ENCODE measurements around the gene CEP97.
"Not testable (repeated sequence)": the region's sequence is repeated elsewhere in the genome, so short reads cannot be mapped to it uniquely, and the experiment has no call there.

Gene CEP97

DNA sequence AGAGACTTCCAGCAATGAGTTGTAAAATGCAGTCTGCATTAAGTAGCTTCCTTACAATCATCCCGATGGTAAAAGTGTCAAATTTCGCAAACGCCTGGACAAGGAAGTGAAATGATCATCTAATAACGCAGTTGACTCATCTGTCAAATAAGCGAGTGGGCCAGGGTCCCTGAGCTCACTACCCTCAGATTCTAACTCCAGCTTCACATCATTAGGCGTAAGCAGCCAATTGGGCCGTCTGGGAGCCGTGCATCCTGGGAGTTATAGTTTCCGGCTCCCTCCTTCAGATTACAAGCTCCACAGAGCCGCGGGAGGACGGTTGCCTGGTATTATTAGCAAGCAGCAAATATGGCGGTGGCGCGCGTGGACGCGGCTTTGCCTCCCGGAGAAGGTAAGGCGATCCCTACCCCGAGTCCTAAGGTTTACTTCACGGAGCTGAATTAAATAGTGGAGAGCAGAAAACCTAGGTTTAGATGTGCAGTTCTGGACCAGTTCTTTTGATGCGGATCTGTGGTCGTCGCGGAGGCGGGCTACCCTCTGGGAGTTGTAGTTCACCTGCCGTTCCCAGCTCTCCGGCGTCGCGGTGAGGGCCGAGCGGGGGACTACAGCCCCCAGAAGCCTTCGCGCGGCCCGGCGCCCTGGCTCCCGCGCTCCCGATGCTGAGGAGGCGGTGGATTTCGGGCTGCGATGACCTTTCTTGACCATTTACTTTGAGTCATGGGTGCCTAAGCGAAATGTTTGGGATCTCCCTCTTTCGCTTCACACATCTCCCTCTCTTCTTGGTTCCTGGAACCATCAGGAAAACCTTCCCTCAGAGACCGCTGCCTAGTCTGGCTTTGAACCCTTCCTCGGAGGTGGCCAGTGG is at the start of gene CEP97:
Gene CEP97, plus strand, starts transcription at position 286 of the 865 bp plus-strand sequence. Its CDS starts 63 bp downstream, at position 349.
- peak; percentile 92 to 93 for DNase-seq

DNA sequence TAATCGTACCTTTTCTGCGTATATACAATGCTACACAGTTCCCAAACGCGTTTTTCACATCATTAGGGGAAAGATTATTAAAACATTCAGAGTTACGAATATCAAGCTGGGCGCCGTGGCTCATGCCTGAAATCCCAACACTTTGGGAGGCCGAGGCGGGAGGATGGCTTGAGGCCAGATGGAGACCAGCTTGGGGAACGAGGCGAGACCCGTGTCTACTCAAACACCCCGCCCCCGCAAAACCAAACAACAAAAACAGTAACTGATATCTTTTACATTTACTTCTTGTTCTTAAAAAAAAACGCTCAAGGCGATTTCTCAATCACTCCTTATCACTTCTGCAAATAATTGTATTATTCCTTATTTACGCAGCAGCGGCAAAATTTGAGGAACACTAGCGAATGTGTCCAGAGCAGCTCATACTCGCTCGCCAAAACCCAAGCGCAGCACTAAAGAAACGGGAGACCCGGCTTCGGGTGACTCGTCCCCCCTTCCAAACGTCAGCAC is 48.7 kb upstream of the CEP97 start:
- no peak for DNase-seq

GRCh38 chr3:101676216-101676764 is 48.1 kb upstream of the CEP97 start:
- DNase-seq = peak; percentile 93 to 95

GRCh38 chr3:101676765-101677435 is 47.5 kb upstream of the CEP97 start, which contains the start of gene ZBTB11:
Gene ZBTB11 (minus strand): TSS chr3:101677132. CDS start chr3:101676914, 218 bp downstream.
- peak; percentile 100 for DNase-seq

DNA sequence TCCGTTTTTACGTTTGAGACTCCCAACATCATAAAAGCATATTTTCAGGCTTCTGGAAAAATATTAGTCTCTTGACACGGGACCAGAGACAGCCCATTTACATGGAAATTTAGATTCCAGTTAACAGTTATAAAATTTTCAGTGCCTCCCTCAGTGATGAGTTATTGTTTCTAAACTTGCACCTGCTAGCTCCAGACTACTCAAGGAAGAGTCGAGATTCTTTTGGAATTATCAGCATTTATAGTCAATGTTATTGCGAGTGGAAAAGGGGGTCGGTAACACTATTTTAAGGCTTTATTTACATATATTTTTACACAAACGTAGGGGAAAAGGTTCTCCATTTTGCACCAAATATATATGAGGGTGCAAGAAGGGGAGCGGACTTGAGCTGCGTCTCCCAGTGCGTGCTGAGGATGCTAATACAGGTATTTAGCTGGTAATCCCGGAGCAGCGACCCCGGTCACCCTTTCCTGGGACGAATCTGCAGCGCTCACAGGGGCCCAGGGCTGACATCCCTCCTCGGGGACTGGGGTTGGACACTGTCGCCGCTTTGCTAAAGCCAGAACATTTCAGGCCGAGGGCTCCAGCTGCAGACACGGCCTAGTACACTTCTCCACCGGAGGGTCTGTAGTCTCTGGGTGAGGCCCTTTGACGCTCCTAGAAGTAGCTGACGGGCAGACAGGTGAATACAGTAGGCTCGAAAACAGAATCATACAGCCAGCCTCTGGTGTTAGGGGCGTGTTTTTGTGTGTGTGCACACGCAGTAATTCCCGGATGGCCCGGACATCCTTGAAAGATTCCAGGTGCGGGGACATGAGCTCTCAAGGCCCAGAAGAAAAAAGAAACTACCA is 46.8 kb upstream of the CEP97 start:
- DNase-seq = no peak

DNA sequence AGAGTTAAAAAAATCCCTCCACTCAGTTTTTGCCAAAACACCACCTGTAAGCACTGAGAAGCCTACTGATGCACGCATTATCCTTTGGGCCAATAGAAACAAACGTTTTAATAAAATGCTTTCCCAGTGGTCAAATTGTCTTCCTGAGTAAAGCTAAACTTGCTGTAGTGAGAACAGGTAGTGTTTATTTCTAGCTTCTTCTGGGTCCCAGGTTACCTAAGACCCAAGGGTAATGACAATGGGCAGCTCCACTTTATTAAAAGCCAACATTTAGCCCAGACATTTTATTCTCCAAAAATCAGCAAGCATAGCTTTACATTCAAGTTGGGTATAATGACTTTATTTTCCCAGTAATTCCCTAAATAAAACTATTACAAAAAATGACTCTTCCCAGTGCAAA is 45.6 kb upstream of the CEP97 start:
- not testable (repeated sequence) for DNase-seq

DNA sequence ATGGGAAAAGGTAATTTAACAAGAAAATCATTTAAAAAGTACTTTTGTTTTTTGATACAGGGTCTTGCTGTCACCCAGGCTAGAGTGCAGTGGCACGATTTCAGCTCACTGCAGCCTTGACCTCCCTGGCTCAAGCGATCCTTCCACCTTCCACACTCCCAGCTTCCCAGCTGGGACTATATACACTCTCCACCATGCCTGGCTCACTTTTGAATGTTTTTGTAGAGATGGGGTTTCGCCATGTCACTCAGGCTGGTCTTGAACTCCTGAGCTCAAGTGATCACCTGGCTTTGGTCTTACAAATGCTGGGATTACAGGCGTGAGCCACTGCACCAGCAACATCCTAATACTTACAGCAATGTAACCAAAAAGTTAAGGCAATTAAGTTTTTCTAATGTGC is 43.9 kb upstream of the CEP97 start:
- DNase-seq = no peak

DNA sequence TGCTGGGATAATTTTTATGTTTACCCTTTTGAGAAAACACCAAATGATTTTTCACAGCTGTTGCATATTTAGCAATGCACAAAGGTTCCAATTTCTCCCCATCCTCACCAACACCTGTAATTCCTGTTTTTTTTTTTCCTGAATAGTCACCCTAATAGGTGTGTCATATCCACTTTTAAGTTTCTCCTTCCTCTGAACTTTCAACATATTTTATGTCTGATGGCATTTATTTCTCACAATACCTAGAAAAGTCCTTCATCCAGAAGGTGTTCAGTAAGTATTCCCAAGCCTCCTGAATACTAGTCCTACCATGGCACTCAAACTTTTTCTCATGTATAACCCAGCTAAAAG is 39.4 kb upstream of the CEP97 start:
- DNase-seq = no peak

DNA sequence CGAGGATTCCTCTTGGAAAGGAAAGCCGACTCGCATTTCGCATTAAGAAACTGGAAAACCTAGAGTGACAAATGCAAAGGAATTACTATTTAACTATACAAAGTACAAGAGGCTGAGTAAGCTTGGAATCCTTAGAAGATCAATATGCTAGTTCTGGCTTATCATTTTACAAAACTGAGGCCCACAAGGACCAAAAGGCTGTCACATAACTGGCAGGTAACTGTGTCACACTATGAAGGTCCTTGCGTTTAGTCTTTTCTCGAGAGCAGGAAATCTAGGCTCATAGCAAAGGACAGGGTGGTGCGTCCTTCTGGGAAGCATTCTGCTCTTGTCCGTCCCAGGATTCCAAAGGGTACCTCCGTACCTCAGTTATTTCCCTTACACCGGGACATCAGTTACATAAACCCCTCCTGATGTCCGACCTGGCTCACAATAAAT is 38.5 kb upstream of the CEP97 start:
- peak in 1 of 2 donors; percentile 12 for DNase-seq

- peak; percentile 62 to 76 for DNase-seq
Observed at GRCh38 chr3:101687142-101687931, 37.1 kb upstream of the CEP97 start.

- peak; percentile 55 to 60 for DNase-seq
Observed at GRCh38 chr3:101689286-101689685, 35.1 kb upstream of the CEP97 start.

DNA sequence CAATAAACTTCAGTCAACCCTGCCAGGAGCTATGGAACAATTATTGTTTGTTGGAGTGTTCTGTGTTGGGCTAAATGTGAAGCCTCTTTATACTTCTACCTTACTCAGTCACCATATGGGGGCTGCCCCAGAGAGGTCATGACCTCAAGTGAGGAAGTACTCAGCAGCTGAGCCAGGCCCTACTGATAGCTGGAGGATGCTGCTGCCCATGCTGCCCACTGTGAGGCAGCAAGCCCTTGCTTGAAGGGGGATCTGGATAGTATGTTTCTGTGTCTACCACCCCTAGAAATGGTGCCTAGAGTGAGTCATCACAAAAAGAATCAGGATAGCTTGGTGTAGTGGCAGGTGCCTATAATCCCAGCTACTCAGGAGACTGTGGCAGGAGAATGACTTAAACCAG is 33.4 kb upstream of the CEP97 start:
- peak; percentile 51 to 62 for DNase-seq

DNA sequence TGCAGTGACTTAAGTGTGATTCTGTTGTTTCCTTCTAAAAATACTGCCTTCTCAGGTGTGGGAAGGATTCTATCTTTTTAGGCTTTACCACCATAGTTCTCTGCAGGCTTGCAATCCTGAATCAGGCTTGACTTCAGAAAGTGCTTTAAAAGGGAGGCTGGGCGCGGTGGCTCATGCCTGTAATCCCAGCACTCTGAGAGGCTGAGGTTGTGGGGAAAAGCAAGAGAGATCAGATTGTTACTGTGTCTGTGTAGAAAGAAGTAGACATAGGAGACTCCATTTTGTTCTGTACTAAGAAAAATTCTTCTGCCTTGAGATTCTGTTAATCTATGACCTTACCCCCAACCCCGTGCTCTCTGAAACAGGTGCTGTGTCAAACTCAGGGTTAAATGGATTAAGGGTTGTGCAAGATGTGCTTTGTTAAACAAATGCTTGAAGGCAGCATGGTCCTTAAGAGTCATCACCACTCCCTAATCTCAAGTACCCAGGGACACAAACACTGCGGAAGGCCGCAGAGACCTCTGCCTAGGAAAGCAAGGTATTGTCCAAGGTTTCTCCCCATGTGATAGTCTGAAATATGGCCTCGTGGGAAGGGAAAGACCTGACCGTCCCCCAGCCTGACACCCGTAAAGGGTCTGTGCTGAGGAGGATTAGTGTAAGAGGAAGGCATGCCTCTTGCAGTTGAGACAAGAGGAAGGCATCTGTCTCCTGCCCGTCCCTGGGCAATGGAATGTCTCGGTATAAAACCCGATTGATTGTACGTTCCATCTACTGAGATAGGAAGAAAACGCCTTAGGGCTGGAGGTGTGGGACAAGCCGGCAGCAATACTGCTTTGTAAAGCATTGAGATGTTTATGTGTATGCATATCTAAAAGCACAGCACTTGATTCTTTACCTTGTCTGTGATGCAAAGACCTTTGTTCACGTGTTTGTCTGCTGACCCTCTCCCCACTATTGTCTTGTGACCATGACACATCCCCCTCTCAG is 32.4 kb upstream of the CEP97 start:
- not testable (repeated sequence) for DNase-seq

GRCh38 chr3:101693540-101693939 is 30.9 kb upstream of the CEP97 start:
- DNase-seq = peak in 1 of 2 donors; percentile 49

- DNase-seq = not testable (repeated sequence)
Observed at GRCh38 chr3:101694836-101695235, 29.6 kb upstream of the CEP97 start.

DNA sequence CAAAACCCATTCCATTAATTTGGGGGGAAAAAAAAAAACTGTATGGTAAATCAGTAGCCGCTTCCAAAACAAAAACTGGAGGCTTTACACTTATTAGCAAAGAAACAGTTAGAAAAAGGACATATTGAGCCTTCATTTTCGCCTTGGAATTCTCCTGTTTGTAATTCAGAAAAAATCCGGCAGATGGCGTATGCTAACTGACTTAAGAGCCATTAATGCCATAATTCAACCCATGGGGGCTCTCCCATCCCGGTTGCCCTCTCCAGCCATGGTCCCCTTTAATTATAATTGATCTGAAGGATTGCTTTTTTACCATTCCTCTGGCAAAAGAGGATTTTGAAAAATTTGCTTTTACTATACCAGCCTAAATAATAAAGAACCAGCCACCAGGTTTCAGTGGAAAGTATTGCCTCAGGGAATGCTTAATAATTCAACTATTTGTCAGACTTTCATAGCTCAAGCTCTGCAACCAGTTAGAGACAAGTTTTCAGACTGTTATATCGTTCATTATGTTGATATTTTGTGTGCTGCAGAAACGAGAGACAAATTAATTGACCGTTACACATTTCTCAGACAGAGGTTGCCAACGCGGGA is 28.5 kb upstream of the CEP97 start:
- DNase-seq = peak; percentile 43 to 95

DNA sequence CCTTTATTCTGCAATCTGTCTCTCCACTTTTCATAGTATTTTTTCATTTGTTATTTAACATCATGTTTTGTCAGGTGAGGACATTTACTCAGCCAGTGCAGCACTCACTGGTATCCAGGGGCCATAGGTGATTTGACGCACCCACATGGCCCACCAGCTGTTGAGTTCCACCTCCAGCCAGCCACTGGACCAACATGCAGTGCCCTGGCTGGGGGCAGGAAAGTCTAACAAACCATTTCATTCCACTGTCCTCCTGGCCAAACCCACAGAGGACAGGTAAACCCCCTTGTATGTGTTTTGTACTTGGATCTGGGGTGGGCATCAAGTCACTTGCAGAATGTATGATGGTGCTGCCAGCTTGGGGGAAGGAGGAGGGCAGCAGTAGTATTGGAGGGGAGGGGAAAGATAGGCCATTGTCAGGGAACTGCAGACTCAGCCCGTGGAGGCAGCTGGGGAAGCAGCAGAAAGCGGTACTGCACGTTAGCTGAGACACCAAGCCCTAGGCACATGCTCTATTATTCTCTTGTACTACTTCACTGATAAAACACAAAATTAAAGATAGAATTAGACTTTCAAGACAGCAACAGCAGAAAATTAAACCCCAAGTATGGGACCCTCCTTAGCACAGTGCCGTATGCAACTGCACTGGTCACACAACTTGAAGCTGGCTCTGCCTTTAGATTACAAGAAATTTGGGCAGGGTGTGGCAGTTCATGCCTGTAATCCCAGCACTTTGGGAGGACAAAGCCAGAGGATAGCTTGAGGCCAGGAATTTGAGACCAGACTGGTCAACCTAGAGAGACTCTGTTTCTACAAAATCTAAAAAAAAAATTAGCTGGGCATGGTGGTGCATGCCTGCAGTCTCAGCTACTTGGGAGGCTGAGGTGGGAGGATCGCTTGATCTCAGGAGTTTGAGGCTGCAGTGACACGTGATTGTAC is 22.4 kb upstream of the CEP97 start:
- no peak for DNase-seq

- DNase-seq = no peak
Observed at GRCh38 chr3:101702726-101703125, 21.7 kb upstream of the CEP97 start.

DNA sequence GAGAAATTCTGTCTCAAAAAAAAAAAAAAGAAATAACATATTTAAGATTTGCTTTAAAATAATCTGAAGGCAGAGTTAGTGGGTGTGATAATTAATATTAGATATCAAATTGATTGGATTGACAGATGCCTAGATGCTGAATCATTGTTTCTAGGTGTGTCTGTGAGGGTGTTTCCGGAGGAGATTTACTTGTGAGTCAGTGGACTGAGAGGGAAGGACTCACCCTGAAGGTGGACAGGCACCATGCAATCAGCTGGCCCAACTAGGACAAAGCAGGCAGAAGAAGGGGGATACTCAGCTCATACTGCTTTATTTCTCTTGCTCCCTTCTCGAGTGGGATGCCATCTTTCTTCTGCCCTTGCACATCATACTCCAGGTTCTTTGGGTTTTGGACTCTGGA is 21.2 kb upstream of the CEP97 start:
- no peak for DNase-seq

Measured in inflammatory macrophage treated with lipopolysaccharide for 1 hour (primary cell).